ENCODE data around the gene MRGPRX3. TPM values are rescaled to one million over a fixed set of nuclear protein-coding genes. Genes with fewer than 3 reads are reported as not detected.

MRGPRX3 gene
- total RNA-seq, 1 experiment from 2014 or later: not detected

- H2AFZ ChIP-seq (ENCODE audit: low read length): no peak overlapping the region
- H3K27ac ChIP-seq (ENCODE audit: low read length): no peak overlapping the region
- no peak overlapping the region for H3K4me3 ChIP-seq (ENCODE audit: low read length)
- no peaks in the 10 kb centered on the region for H3K9me3 ChIP-seq (ENCODE audit: low read length)
- no peak for DNase-seq
- no peaks in the 10 kb centered on the region for H4K20me1 ChIP-seq (ENCODE audit: insufficient read depth, low read depth, low read length)
- H3K36me3 ChIP-seq (ENCODE audit: insufficient read depth, low read length): no peaks in the 10 kb centered on the region
- H3K9ac ChIP-seq (ENCODE audit: low read length): no peak overlapping the region
- no peaks in the 10 kb centered on the region for H3K4me1 ChIP-seq (ENCODE audit: low read length)
- no peaks in the 10 kb centered on the region for H3K9me2 ChIP-seq (replicated peaks; ENCODE audit: insufficient read depth, low read length)
- no peaks in the 10 kb centered on the region for H3K79me2 ChIP-seq (ENCODE audit: low read length)
- H3K27me3 ChIP-seq (ENCODE audit: low read length): no peaks in the 10 kb centered on the region
- H3K4me2 ChIP-seq (ENCODE audit: low read depth, low read length, poor library complexity, severe bottlenecking): no peak overlapping the region
These were observed 41.0 kb downstream of the MRGPRX3 start for GRCh38 chr11:18173225-18173866.

Small RNA genes within 50 kb of the gene (small RNA-seq; reads per million reads assigned to genes)
- gene HIGD1AP5: not detected

Other genes starting within 250 kb of the MRGPRX3 start
- gene SERGEF, start 119.5 kb upstream of the MRGPRX3 start, total RNA-seq (2014; rRNA removed; shearing (Covaris generic); ENCODE audit: low replicate concordance): 47.0 and 71.1 TPM in 2 replicates
- gene TPH1, start 86.3 kb upstream of the MRGPRX3 start, total RNA-seq (2014; rRNA removed; shearing (Covaris generic); ENCODE audit: low replicate concordance): 0.56 and 0.65 TPM in 2 replicates
- gene SAAL1, start 26.5 kb upstream of the MRGPRX3 start, total RNA-seq (2014; rRNA removed; shearing (Covaris generic); ENCODE audit: low replicate concordance): 36.7 and 43.7 TPM in 2 replicates
- not detected in 2 replicates for gene MRGPRX4, start 40.3 kb downstream of the MRGPRX3 start, total RNA-seq (2014; rRNA removed; shearing (Covaris generic); ENCODE audit: low replicate concordance)
- not detected in 2 replicates for gene SAA4, start 104.2 kb downstream of the MRGPRX3 start, total RNA-seq (2014; rRNA removed; shearing (Covaris generic); ENCODE audit: low replicate concordance)
- gene SAA2, start 116.1 kb downstream of the MRGPRX3 start, total RNA-seq (2014; rRNA removed; shearing (Covaris generic); ENCODE audit: low replicate concordance): not detected in 2 replicates
- not detected in 2 replicates for gene SAA1, start 133.7 kb downstream of the MRGPRX3 start, total RNA-seq (2014; rRNA removed; shearing (Covaris generic); ENCODE audit: low replicate concordance)
- gene HPS5, start 189.6 kb downstream of the MRGPRX3 start, total RNA-seq (2014; rRNA removed; shearing (Covaris generic); ENCODE audit: low replicate concordance): 31.2 and 44.2 TPM in 2 replicates
- 46.3 and 81.5 TPM in 2 replicates for gene GTF2H1, start 190.0 kb downstream of the MRGPRX3 start, total RNA-seq (2014; rRNA removed; shearing (Covaris generic); ENCODE audit: low replicate concordance)